Brain microvascular endothelial cell (primary cell): Measurements from ENCODE around the gene CPLANE1.
A peak's percentile ranks its signal among the peaks of the same experiment; 100 is the strongest.

Source experiments
- DNase-seq: peaks from one replicate; pipeline ENCODE4 v3.0.0-alpha.2; 2020
- H3K27ac ChIP-seq: fragments of 250-450 bp; sonication (Bioruptor Pico); 2 replicates; pipeline ENCODE4 v1.5.1; 2020; ENCODE audit warnings: mild to moderate bottlenecking, moderate library complexity
- H3K27me3 ChIP-seq: fragments of 250-450 bp; sonication (Bioruptor Pico); replicated peaks from 2 replicates; pipeline ENCODE4 v1.5.1; 2020; ENCODE audit warnings: mild to moderate bottlenecking
- H3K36me3 ChIP-seq: fragments of 250-450 bp; sonication (Bioruptor Pico); replicated peaks from 2 replicates; pipeline ENCODE4 v1.5.1; 2020; ENCODE audit warnings: mild to moderate bottlenecking
- H3K4me3 ChIP-seq: 2 replicates; pipeline ENCODE4 v1.5.1; 2011; ENCODE audit warnings: low read depth, mild to moderate bottlenecking, control low read depth, low read length, moderate library complexity
- in situ Hi-C: cut with HindIII; loops from 2 replicates; pipeline ENCODE4 v1.10.0; 2017; ENCODE audit warnings: low sequenced_read_pairs, low pct_ligation_motif_present
- TF ChIP-seq, protein P1 (sequence below): IDR thresholded peaks from 2 replicates; pipeline ENCODE4 v1.5.1; 2011; ENCODE audit warnings: low read depth, mild to moderate bottlenecking, moderate library complexity, low read length, control low read depth, inconsistent platforms; ENCODE audit errors: missing control alignments

Gene CPLANE1

DNA sequence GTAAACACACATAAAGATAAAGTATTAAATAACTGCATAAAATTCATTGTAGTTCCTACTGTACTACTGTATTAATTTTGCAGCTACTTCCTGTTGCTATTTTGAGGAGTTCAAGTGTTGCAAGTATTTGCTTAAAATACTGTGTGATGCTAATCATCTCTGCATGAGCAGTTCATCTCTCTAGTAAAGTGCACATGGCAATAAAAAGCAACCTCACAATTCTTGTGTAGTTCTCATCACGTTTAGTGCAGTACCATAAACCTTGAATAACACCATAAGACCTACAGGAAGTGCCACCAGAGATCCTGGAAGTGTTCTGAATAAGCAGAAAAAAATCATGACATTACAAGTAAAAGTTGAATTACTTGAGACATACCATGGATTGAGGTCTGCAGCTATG lies 34.6 kb downstream of the CPLANE1 start:
- in situ Hi-C loops = no loop called here

DNA sequence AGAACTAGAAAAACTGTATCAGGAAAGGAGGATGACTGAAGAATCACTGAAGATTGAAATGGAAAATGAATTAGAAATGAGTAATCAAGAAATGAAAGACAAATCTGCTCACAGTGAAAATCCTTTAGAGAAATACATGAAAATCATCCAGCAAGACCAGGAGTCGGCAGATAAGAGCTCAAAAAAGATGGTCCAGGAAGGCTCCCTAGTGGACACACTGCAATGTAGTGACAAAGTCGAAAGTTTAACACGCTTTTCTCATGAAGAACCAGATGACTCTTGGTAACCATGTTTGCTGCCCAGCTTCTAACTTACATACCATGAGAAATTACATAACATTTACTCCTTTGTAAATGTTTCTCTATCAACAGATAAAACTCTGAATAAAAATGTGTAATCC lies 37.1 kb downstream of the CPLANE1 start:
- DNase-seq = no peak
- TF ChIP-seq, protein P1, sequence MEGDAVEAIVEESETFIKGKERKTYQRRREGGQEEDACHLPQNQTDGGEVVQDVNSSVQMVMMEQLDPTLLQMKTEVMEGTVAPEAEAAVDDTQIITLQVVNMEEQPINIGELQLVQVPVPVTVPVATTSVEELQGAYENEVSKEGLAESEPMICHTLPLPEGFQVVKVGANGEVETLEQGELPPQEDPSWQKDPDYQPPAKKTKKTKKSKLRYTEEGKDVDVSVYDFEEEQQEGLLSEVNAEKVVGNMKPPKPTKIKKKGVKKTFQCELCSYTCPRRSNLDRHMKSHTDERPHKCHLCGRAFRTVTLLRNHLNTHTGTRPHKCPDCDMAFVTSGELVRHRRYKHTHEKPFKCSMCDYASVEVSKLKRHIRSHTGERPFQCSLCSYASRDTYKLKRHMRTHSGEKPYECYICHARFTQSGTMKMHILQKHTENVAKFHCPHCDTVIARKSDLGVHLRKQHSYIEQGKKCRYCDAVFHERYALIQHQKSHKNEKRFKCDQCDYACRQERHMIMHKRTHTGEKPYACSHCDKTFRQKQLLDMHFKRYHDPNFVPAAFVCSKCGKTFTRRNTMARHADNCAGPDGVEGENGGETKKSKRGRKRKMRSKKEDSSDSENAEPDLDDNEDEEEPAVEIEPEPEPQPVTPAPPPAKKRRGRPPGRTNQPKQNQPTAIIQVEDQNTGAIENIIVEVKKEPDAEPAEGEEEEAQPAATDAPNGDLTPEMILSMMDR = no peak
- peaks cover 3% of the 10 kb centered on the region for H3K36me3 ChIP-seq
- in situ Hi-C loops = no loop called here
- H3K4me3 ChIP-seq = no peak overlapping the region
- no peaks in the 10 kb centered on the region for H3K27me3 ChIP-seq
- no peak overlapping the region for H3K27ac ChIP-seq

More for the DNA sequence above, 34.6 kb downstream of the CPLANE1 start:
- TF ChIP-seq, protein P1 = no peak
- Histone ChIP-seq H3K27ac (no peak overlapping the region), H3K27me3 (no peaks in the 10 kb centered on the region), H3K36me3 (peaks cover 7% of the 10 kb centered on the region), H3K4me3 (no peak overlapping the region)
- no peak for DNase-seq

DNA sequence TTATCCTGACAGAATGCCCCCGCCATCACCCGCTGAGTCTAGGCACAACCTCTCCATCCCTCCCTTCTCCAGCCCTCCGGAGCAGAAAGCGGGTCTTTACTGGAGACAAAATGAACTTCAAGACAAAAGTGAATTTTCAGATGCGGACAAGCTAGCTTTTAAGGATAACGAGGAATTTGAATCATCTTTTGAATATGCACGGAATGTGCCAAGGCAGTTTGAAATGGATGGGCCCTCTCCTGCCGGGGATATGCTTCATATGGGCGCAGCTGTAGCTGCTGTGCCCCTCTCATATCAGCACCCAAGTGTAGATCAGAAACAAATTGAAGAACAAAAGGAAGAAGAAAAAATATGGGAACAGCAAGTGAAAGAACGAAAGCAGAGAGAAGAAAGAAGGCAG lies 37.5 kb downstream of the CPLANE1 start:
- Histone ChIP-seq H3K27me3 (no peaks in the 10 kb centered on the region), H3K4me3 (no peak overlapping the region), H3K36me3 (peaks cover 3% of the 10 kb centered on the region), H3K27ac (no peak overlapping the region)
- DNase-seq = no peak
- TF ChIP-seq, protein P1 = no peak
- in situ Hi-C loops = no loop called here

DNA sequence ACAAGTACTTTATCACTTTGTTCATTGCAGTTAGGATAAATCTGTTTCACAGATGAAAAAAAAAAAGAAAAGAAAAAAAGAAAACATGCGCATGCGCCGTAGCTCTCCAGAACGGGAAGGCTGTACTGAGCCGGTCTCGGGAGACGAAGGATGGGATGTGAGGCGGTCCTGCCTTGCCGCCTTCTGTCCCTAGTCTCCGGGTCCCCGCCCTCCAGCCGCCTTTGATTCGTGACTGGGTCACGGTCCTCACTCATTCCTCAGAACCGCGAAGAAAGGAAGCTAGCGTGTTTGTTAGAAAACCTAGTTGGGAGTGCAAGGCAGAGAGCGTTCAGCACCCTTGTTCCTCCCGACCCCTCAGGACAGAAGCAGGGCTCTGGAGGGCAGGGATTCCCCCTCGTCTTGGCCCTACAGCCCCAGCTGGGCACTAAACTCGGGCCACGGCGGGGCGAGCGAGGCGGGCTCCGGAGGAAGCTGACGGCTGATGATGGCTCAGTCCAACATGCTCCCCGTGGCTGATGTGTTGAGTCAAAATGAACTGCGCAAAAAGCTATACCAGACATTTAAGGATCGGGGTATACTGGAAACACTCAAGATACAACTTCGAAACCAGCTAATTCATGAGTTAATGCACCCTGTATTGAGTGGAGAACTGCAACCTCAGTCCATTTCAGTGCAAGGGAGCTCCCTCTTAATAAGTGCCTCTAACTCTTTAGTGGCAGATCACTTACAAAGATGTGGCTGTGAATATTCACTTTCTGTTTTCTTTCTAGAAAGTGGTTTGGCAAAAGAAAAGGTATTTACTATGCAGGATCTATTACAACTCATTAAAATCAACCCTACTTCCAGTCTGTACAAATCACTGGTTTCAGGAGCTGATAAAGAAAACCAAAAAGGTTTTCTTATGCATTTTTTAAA lies 40.0 kb downstream of the CPLANE1 start:
- peak overlapping the region; percentile 38 for H3K4me3 ChIP-seq
- DNase-seq = no peak
- H3K27me3 ChIP-seq = no peaks in the 10 kb centered on the region
- in situ Hi-C loops = no loop called here
- H3K36me3 ChIP-seq = peaks cover 7% of the 10 kb centered on the region
- TF ChIP-seq, protein P1 = no peak
- H3K27ac ChIP-seq = no peak overlapping the region

DNA sequence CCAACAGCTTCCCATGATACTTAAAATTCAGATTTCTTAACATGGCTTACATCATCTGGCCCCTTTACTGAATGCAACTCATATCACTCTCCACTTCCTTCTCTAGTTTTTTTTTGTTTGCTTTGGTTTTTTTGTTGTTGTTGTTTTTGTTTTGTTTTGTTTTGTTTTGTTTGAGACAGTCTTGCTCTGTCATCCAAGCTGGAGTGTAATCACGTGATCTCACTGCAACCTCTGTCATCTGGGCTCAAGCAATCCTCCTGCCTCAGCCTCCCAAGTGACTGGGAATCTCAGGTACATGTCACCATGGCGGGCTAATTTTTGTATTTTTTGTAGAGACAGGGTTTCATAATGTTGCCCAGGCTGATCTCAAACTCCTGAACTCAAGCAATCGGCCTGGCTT lies 41.4 kb downstream of the CPLANE1 start:
- H3K4me3 ChIP-seq = no peak overlapping the region
- H3K27me3 ChIP-seq = no peaks in the 10 kb centered on the region
- peaks cover 5% of the 10 kb centered on the region for H3K36me3 ChIP-seq
- H3K27ac ChIP-seq = no peak overlapping the region
- DNase-seq = no peak
- TF ChIP-seq, protein P1 = no peak
- in situ Hi-C loops = no loop called here

DNA sequence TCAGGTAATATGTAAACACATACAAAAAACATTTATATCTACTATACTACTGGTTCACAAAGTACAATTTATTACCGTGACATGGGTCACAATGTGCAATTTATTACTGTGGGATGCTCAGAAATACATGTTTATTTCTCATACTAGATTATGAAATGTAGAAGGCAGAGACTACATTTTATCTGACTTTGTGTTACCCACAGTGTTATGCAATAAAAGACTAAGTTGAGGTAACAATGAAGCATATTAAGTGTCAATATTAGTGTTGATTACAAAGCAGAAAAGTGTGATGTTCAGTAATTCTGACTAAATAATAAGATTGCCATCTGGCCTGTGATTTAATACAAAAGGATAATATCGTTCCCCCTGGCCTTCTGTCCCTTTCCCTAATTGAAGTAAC lies 42.4 kb downstream of the CPLANE1 start:
- TF ChIP-seq, protein P1 = no peak
- DNase-seq = no peak
- H3K36me3 ChIP-seq = peaks cover 4% of the 10 kb centered on the region

More for the DNA sequence above, 42.4 kb downstream of the CPLANE1 start:
- Histone ChIP-seq H3K4me3 (no peak overlapping the region), H3K27me3 (no peaks in the 10 kb centered on the region), H3K27ac (no peak overlapping the region)
- in situ Hi-C loops = no loop called here
